ENCODE results near the gene TAMALIN.

DNA sequence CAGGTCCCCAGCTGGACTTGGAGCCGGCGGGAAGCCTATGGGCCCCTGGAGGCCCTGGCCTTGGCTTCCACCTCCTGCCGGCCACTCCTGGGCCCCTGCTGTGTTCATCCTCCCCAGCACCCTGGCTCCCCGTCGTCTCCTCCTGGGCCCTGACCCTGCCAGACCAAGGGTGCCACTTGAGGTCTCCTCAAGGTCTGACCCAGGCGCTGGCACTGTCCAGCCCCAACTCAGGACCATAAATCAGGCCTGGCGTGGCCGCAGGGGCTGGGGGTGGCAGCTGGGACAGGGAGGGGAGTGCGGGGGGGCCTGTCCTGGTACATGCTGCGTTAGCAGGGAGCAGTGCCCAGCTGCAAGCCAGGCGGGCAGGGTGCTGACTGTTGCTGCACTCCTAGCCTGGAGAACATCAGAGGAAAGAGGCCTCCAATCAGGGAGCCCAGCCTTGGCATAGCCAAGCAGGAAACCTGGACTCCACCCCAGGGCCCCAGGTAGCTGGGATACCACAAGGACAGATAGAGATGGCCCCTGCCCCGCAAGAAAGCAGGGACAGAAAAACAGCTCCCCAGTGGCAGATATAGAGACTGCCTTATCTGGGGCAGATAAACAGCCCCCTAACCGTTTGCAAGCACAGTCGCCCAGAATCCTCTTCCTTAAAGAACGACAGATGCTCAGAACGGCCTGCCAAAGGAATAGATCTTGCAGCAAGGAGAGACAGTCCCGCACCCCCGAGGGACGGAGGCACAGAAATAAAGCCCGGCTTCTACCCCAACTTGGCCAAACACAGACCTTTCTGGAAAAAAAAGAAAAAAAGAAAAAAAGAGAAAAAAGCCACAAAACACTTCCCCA is 56.6 kb downstream of the TAMALIN start:
- TF ChIP-seq, protein P1, sequence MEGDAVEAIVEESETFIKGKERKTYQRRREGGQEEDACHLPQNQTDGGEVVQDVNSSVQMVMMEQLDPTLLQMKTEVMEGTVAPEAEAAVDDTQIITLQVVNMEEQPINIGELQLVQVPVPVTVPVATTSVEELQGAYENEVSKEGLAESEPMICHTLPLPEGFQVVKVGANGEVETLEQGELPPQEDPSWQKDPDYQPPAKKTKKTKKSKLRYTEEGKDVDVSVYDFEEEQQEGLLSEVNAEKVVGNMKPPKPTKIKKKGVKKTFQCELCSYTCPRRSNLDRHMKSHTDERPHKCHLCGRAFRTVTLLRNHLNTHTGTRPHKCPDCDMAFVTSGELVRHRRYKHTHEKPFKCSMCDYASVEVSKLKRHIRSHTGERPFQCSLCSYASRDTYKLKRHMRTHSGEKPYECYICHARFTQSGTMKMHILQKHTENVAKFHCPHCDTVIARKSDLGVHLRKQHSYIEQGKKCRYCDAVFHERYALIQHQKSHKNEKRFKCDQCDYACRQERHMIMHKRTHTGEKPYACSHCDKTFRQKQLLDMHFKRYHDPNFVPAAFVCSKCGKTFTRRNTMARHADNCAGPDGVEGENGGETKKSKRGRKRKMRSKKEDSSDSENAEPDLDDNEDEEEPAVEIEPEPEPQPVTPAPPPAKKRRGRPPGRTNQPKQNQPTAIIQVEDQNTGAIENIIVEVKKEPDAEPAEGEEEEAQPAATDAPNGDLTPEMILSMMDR (conservative IDR thresholded peaks at IDR 0.05; ENCODE audit: low read depth in 2 of 2) = no peak
- TF ChIP-seq ZNF114 (CRISPR knock-in tag; IDR thresholded peaks at IDR 0.05) = no peak
